H9 (cell line): ENCODE data around the gene COPS9. TPM values are rescaled to one million over a fixed set of nuclear protein-coding genes. Genes with fewer than 3 reads are reported as not detected.

ENCODE experiments used
- DNase-seq: peaks from one replicate; pipeline ENCODE4 v3.0.0-alpha.2; 2017
- H2AFZ ChIP-seq: one replicate; pipeline ENCODE4 v1.6.1; 2013; ENCODE audit warnings: mild to moderate bottlenecking, low read length, control low read depth, moderate library complexity
- H2AK5ac ChIP-seq: 2 replicates; pipeline ENCODE4 v1.6.1; 2013; ENCODE audit warnings: low read length, control low read depth, mixed read lengths; ENCODE audit not compliant: insufficient read length
- H2BK120ac ChIP-seq: one replicate; pipeline ENCODE4 v1.6.1; 2013; ENCODE audit warnings: low read depth, mild to moderate bottlenecking, low read length, control low read depth, inconsistent platforms; ENCODE audit not compliant: poor library complexity, severe bottlenecking
- H2BK12ac ChIP-seq: 2 replicates; pipeline ENCODE4 v1.6.1; 2013; ENCODE audit warnings: low read length, control low read depth, mixed read lengths, low read depth; ENCODE audit not compliant: insufficient read length
- H2BK15ac ChIP-seq: 2 replicates; pipeline ENCODE4 v1.6.1; 2013; ENCODE audit warnings: low read depth, low read length, control low read depth
- H2BK20ac ChIP-seq: one replicate; pipeline ENCODE4 v1.6.1; 2013; ENCODE audit warnings: low read depth, mild to moderate bottlenecking, low read length, control low read depth, inconsistent platforms; ENCODE audit not compliant: poor library complexity, severe bottlenecking
- H2BK5ac ChIP-seq: 2 replicates; pipeline ENCODE4 v1.6.1; 2013; ENCODE audit warnings: low read length, control low read depth, mixed read lengths; ENCODE audit not compliant: insufficient read length
- H3K14ac ChIP-seq: 2 replicates; pipeline ENCODE4 v1.6.1; 2013; ENCODE audit warnings: low read length, control low read depth; ENCODE audit not compliant: insufficient read depth
- H3K18ac ChIP-seq: 2 replicates; pipeline ENCODE4 v1.6.1; 2013; ENCODE audit warnings: low read depth, mild to moderate bottlenecking, mixed read lengths, low read length, control low read depth; ENCODE audit not compliant: insufficient read length
- H3K23ac ChIP-seq: 2 replicates; pipeline ENCODE4 v1.6.1; 2013; ENCODE audit warnings: low read length, control low read depth, mixed read lengths, low read depth; ENCODE audit not compliant: insufficient read length
- H3K23me2 ChIP-seq: 2 replicates; pipeline ENCODE4 v1.6.1; 2013; ENCODE audit warnings: low read depth, mild to moderate bottlenecking, mixed read lengths, low read length, control low read depth; ENCODE audit not compliant: insufficient read length, poor library complexity, severe bottlenecking
- H3K27ac ChIP-seq: 2 replicates; pipeline ENCODE4 v1.5.1; 2013; ENCODE audit warnings: low read length, control low read depth, mixed read lengths, low read depth; ENCODE audit not compliant: insufficient read length
- H3K27me3 ChIP-seq: 2 replicates; pipeline ENCODE4 v1.6.1; 2013; ENCODE audit warnings: low read length, control low read depth, inconsistent platforms; ENCODE audit not compliant: insufficient read depth
- H3K4ac ChIP-seq: 2 replicates; pipeline ENCODE4 v1.6.1; 2013; ENCODE audit warnings: low read depth, mild to moderate bottlenecking, control low read depth, inconsistent platforms, low read length, moderate library complexity
- H3K4me1 ChIP-seq: 2 replicates; pipeline ENCODE4 v1.6.1; 2013; ENCODE audit warnings: low read length, control low read depth, inconsistent platforms; ENCODE audit not compliant: insufficient read depth
- H3K4me2 ChIP-seq: 2 replicates; pipeline ENCODE4 v1.6.1; 2013; ENCODE audit warnings: low read length, control low read depth, mixed read lengths; ENCODE audit not compliant: insufficient read length, insufficient read depth
- H3K56ac ChIP-seq: 2 replicates; pipeline ENCODE4 v1.6.1; 2013; ENCODE audit warnings: low read depth, mild to moderate bottlenecking, mixed read lengths, low read length, control low read depth; ENCODE audit not compliant: insufficient read length
- H3K79me1 ChIP-seq: 2 replicates; pipeline ENCODE4 v1.6.1; 2013; ENCODE audit warnings: low read depth, mild to moderate bottlenecking, moderate library complexity, low read length, control low read depth, inconsistent platforms; ENCODE audit not compliant: insufficient read depth, poor library complexity, severe bottlenecking
- H3K79me2 ChIP-seq: 2 replicates; pipeline ENCODE4 v1.6.1; 2013; ENCODE audit warnings: low read length, control low read depth, inconsistent platforms; ENCODE audit not compliant: insufficient read depth
- H3K9ac ChIP-seq: 2 replicates; pipeline ENCODE4 v1.6.1; 2013; ENCODE audit warnings: low read length, control low read depth, mixed read lengths; ENCODE audit not compliant: insufficient read length; ENCODE audit errors: extremely low read depth
- H3K9me3 ChIP-seq: one replicate; pipeline ENCODE4 v1.6.1; 2013; ENCODE audit warnings: low read depth, low read length, inconsistent platforms; ENCODE audit not compliant: control insufficient read depth
- H3T11ph ChIP-seq: one replicate; pipeline ENCODE4 v1.6.1; 2013; ENCODE audit warnings: mild to moderate bottlenecking, low read length, control low read depth, inconsistent platforms
- H4K20me1 ChIP-seq: one replicate; pipeline ENCODE4 v1.6.1; 2013; ENCODE audit not compliant: control insufficient read depth, insufficient read length, insufficient read depth
- H4K5ac ChIP-seq: 2 replicates; pipeline ENCODE4 v1.6.1; 2013; ENCODE audit warnings: low read depth, mild to moderate bottlenecking, mixed read lengths, low read length, control low read depth; ENCODE audit not compliant: insufficient read length
- H4K8ac ChIP-seq: replicated peaks from 2 replicates; pipeline ENCODE4 v1.6.1; 2013; ENCODE audit warnings: low read length, control low read depth, mixed read lengths, low read depth; ENCODE audit not compliant: insufficient read length
- H4K91ac ChIP-seq: 2 replicates; pipeline ENCODE4 v1.6.1; 2013; ENCODE audit warnings: low read depth, mild to moderate bottlenecking, moderate library complexity, mixed read lengths, low read length, control low read depth; ENCODE audit not compliant: insufficient read length
- H3K27ac Mint-ChIP-seq, 3 experiments: 2 replicates in 2 of 3; 3 replicates in 1 of 3; pipeline ENCODE4 v1.8.0; 2020 to 2021; ENCODE audit warnings: mixed read lengths in 3 of 3, mild to moderate bottlenecking in 1 of 3, moderate library complexity in 1 of 3
- H3K27me3 Mint-ChIP-seq: 2 replicates; pipeline ENCODE4 v1.8.0; 2021; ENCODE audit warnings: low read depth, mild to moderate bottlenecking, moderate library complexity, mixed read lengths
- H3K36me3 Mint-ChIP-seq, 3 experiments: 2 replicates in 2 of 3; 3 replicates in 1 of 3; pipeline ENCODE4 v1.8.0; 2020 to 2021; ENCODE audit warnings: low read depth in 3 of 3, mixed read lengths in 3 of 3; ENCODE audit not compliant: insufficient read depth in 1 of 3
- H3K4me1 Mint-ChIP-seq, 2 experiments: 2 replicates each; pipeline ENCODE4 v1.8.0; 2020; ENCODE audit warnings: mixed read lengths in 2 of 2
- H3K4me3 Mint-ChIP-seq, 2 experiments: 2 replicates in 1 of 2; 3 replicates in 1 of 2; pipeline ENCODE4 v1.8.0; 2020 to 2021; ENCODE audit warnings: mild to moderate bottlenecking in 2 of 2, mixed read lengths in 2 of 2, moderate library complexity in 1 of 2
- H3K9me3 Mint-ChIP-seq, 2 experiments: 2 replicates in 1 of 2; 3 replicates in 1 of 2; pipeline ENCODE4 v1.8.0; 2020; ENCODE audit warnings: mild to moderate bottlenecking in 2 of 2, mixed read lengths in 2 of 2, moderate library complexity in 1 of 2
- WGBS: extraction: QIAGEN DNeasy Blood & Tissue Kit; methylation state at CpG from one replicate; pipeline ENCODE4 v1.1.7; 2013; ENCODE audit warnings: missing lambda C conversion rate, low lambda C conversion rate, mixed read lengths; ENCODE audit not compliant: insufficient read length; ENCODE audit errors: extremely low coverage; 5-methylcytosine and 5-hydroxymethylcytosine counted together
- total RNA-seq: library from RNA; stranded (reverse); gene quantifications from 2 replicates; pipeline ENCODE4 v1.2.1, GENCODE V29; 2021
- TF ChIP-seq, protein P1 (sequence below): fragments of 200-600 bp; sonication (generic); conservative IDR thresholded peaks from 3 replicates; pipeline ENCODE4 v1.8.0; 2021; ENCODE audit warnings: antibody characterized with exemption, mild to moderate bottlenecking

COPS9 gene
- total RNA-seq, 1 experiment from 2014 or later = 142 TPM

DNA sequence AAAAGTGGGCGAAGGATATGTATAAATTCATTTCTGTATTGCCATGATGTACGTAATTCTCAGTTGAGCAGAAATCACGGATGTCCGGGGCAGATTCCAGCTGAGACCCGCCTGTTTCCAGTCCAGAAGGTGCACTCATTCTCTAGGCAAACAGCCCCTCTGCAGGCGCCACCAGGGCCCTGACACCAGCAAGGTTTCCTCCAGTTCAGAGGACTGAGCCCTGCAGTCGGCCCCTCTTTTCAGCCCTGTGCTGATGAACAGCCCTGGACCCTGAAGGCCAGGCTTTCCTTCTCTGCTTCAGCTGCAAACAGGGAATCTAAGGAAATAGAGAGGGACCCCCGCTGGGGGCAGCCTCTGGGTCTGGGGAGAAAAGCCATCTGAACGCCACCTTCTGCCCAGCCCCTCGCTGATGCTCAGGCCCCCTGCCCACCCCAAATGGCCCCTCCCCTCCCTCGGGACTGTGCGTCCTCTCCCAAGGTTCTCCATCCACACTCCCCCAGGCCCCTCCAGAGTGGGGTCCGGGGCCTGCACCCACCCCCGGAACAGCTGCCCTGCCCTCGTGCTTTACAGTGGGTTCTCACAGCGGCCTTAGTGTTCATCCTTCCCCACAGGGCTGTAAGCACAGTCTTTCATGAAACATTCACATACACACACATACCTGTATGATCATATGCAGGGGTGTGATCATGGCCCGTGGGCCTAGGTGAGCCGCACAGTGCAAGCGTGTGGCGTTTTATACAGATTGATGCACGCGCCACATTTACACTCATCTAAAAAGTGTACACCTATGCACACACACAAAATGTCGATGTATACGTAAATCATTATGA is 12.1 kb downstream of the COPS9 start:
- H3K27me3 Mint-ChIP-seq = no peaks in the 10 kb centered on the region; the same call in none of the 2 replicates

More for the DNA sequence above, 12.1 kb downstream of the COPS9 start:
- Histone ChIP-seq H4K8ac (no peak overlapping the region), H3K23me2 (no peaks in the 10 kb centered on the region), H3K79me2 (no peaks in the 10 kb centered on the region), H3K4me2 (no peak overlapping the region), H2BK120ac (no peak overlapping the region), H2BK5ac (no peak overlapping the region), H2AFZ (no peak overlapping the region), H2BK12ac (no peak overlapping the region), H3K14ac (no peak overlapping the region), H3K9ac (no peak overlapping the region), H3K27me3 (no peaks in the 10 kb centered on the region), H2AK5ac (no peak overlapping the region), H3K18ac (no peak overlapping the region), H2BK15ac (no peak overlapping the region), H3K56ac (no peak overlapping the region), H4K5ac (no peak overlapping the region), H3K4me1 (no peaks in the 10 kb centered on the region), H4K91ac (no peak overlapping the region), H3K4ac (no peak overlapping the region), H3K27ac (no peak overlapping the region), H3K23ac (no peak overlapping the region), H4K20me1 (no peaks in the 10 kb centered on the region), H2BK20ac (no peak overlapping the region), H3K9me3 (no peaks in the 10 kb centered on the region), H3K79me1 (no peaks in the 10 kb centered on the region), H3T11ph (no peak overlapping the region)
- TF ChIP-seq, protein P1, sequence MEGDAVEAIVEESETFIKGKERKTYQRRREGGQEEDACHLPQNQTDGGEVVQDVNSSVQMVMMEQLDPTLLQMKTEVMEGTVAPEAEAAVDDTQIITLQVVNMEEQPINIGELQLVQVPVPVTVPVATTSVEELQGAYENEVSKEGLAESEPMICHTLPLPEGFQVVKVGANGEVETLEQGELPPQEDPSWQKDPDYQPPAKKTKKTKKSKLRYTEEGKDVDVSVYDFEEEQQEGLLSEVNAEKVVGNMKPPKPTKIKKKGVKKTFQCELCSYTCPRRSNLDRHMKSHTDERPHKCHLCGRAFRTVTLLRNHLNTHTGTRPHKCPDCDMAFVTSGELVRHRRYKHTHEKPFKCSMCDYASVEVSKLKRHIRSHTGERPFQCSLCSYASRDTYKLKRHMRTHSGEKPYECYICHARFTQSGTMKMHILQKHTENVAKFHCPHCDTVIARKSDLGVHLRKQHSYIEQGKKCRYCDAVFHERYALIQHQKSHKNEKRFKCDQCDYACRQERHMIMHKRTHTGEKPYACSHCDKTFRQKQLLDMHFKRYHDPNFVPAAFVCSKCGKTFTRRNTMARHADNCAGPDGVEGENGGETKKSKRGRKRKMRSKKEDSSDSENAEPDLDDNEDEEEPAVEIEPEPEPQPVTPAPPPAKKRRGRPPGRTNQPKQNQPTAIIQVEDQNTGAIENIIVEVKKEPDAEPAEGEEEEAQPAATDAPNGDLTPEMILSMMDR = no peak
- peak; percentile 15 for DNase-seq
- H3K4me3 Mint-ChIP-seq = no peak overlapping the region
- WGBS = no CpG with 5 or more reads among the region's 24 CpGs
- H3K9me3 Mint-ChIP-seq = peaks cover 0 to 5% of the 10 kb centered on the region in 2 experiments; a peak in 2 of 5 replicates
- peaks cover 13 to 30% (median 24%) of the 10 kb centered on the region in 3 experiments; a peak in 6 of 7 replicates for H3K36me3 Mint-ChIP-seq
- no peaks in the 10 kb centered on the region for H3K4me1 Mint-ChIP-seq
- H3K27ac Mint-ChIP-seq = no peak overlapping the region
